GM21786 (cell line): ENCODE data around the gene OR4B1.
"Not testable (repeated sequence)": the region's sequence is repeated elsewhere in the genome, so short reads cannot be mapped to it uniquely, and the experiment has no call there.

Experiments
- ATAC-seq: cut with Tn5 transposase; IDR thresholded peaks from one replicate; pipeline ENCODE4 v1.9.1; 2021; ENCODE audit not compliant: unreplicated experiment

Gene OR4B1

GRCh38 chr11:48216510-48216909 lies at the start of gene OR4B1:
OR4B1 (plus strand) TSS chr11:48216810; CDS start chr11:48216810, 0 bp downstream.
- ATAC-seq: no peak

GRCh38 chr11:48167380-48167779 lies 49.2 kb upstream of the OR4B1 start:
- ATAC-seq: no peak

- ATAC-seq: no peak
Observed at GRCh38 chr11:48168815-48169214, 47.8 kb upstream of the OR4B1 start.

- no peak for ATAC-seq
Observed at GRCh38 chr11:48169259-48169658, 47.4 kb upstream of the OR4B1 start.

GRCh38 chr11:48169717-48170116 lies 46.9 kb upstream of the OR4B1 start:
- ATAC-seq: no peak

- ATAC-seq: no peak
Observed at GRCh38 chr11:48170241-48171233, 46.1 kb upstream of the OR4B1 start.

GRCh38 chr11:48172818-48173609 lies 43.6 kb upstream of the OR4B1 start:
- peak; percentile 68 for ATAC-seq

GRCh38 chr11:48177661-48178060 lies 38.9 kb upstream of the OR4B1 start:
- ATAC-seq: no peak

GRCh38 chr11:48180627-48181026 lies 36.0 kb upstream of the OR4B1 start:
- ATAC-seq: no peak

GRCh38 chr11:48182860-48183526 lies 33.6 kb upstream of the OR4B1 start:
- no peak for ATAC-seq

- ATAC-seq: no peak
Observed at GRCh38 chr11:48184452-48184851, 32.2 kb upstream of the OR4B1 start.

- not testable (repeated sequence) for ATAC-seq
Observed at GRCh38 chr11:48190906-48191654, 25.5 kb upstream of the OR4B1 start.

- ATAC-seq: no peak
Observed at GRCh38 chr11:48193876-48194275, 22.7 kb upstream of the OR4B1 start.

GRCh38 chr11:48207881-48208280 lies 8.7 kb upstream of the OR4B1 start:
- ATAC-seq: no peak

GRCh38 chr11:48210052-48210451 lies 6.6 kb upstream of the OR4B1 start:
- ATAC-seq: no peak

GRCh38 chr11:48228761-48229160 lies 12.2 kb downstream of the OR4B1 start:
- ATAC-seq: no peak

GRCh38 chr11:48230057-48230456 lies 13.4 kb downstream of the OR4B1 start:
- not testable (repeated sequence) for ATAC-seq

- no peak for ATAC-seq
Observed at GRCh38 chr11:48237727-48238126, 21.1 kb downstream of the OR4B1 start.

GRCh38 chr11:48242501-48242900 lies 25.9 kb downstream of the OR4B1 start:
- no peak for ATAC-seq

GRCh38 chr11:48244804-48245203 lies 28.2 kb downstream of the OR4B1 start, which contains the start of gene OR4X2:
OR4X2 (plus strand) TSS chr11:48245104; CDS start chr11:48245104, 0 bp downstream.
- ATAC-seq: no peak
